ENCODE data around the gene SLC8A1. TPM values are rescaled to one million over a fixed set of nuclear protein-coding genes. Genes with fewer than 3 reads are reported as not detected.

The SLC8A1 gene
- total RNA-seq, 1 donor from 2014 or later, result 1.9 TPM

GRCh38 chr2:40197121-40197520 is 254.8 kb downstream of the SLC8A1 start:
- no peak for DNase-seq
- no peaks in the 10 kb centered on the region for H3K4me1 Mint-ChIP-seq (ENCODE audit: low read depth, unreplicated experiment)
- H3K27ac Mint-ChIP-seq (ENCODE audit: unreplicated experiment), result no peak overlapping the region
- no peak overlapping the region for H3K4me3 Mint-ChIP-seq (ENCODE audit: unreplicated experiment)
- no peaks in the 10 kb centered on the region for H3K27me3 Mint-ChIP-seq (ENCODE audit: unreplicated experiment)
- H3K36me3 Mint-ChIP-seq (ENCODE audit: unreplicated experiment), result no peaks in the 10 kb centered on the region
- H3K9me3 Mint-ChIP-seq (ENCODE audit: unreplicated experiment), result peaks cover 1% of the 10 kb centered on the region
- no peak for TF ChIP-seq CTCF (IDR thresholded peaks at IDR 0.05; ENCODE audit: partially characterized antibody, unreplicated experiment)

GRCh38 chr2:40193670-40194026 is 258.2 kb downstream of the SLC8A1 start:
- H3K36me3 Mint-ChIP-seq (ENCODE audit: unreplicated experiment), result no peaks in the 10 kb centered on the region
- no peak for DNase-seq
- no peaks in the 10 kb centered on the region for H3K4me1 Mint-ChIP-seq (ENCODE audit: low read depth, unreplicated experiment)
- no peaks in the 10 kb centered on the region for H3K27me3 Mint-ChIP-seq (ENCODE audit: unreplicated experiment)
- no peak overlapping the region for H3K4me3 Mint-ChIP-seq (ENCODE audit: unreplicated experiment)
- no peak for TF ChIP-seq CTCF (IDR thresholded peaks at IDR 0.05; ENCODE audit: partially characterized antibody, unreplicated experiment)
- no peak overlapping the region for H3K27ac Mint-ChIP-seq (ENCODE audit: unreplicated experiment)
- peaks cover 1% of the 10 kb centered on the region for H3K9me3 Mint-ChIP-seq (ENCODE audit: unreplicated experiment)

GRCh38 chr2:40192864-40193669 is 258.8 kb downstream of the SLC8A1 start:
- Mint-ChIP-seq H3K4me1 (ENCODE audit: low read depth, unreplicated experiment) (no peaks in the 10 kb centered on the region), H3K9me3 (ENCODE audit: unreplicated experiment) (peaks cover 1% of the 10 kb centered on the region), H3K4me3 (ENCODE audit: unreplicated experiment) (no peak overlapping the region), H3K27me3 (ENCODE audit: unreplicated experiment) (no peaks in the 10 kb centered on the region), H3K27ac (ENCODE audit: unreplicated experiment) (no peak overlapping the region), H3K36me3 (ENCODE audit: unreplicated experiment) (no peaks in the 10 kb centered on the region)
- DNase-seq, result no peak
- TF ChIP-seq CTCF (IDR thresholded peaks at IDR 0.05; ENCODE audit: partially characterized antibody, unreplicated experiment), result no peak

GRCh38 chr2:40190457-40190856 is 261.4 kb downstream of the SLC8A1 start:
- no peaks in the 10 kb centered on the region for H3K4me1 Mint-ChIP-seq (ENCODE audit: low read depth, unreplicated experiment)
- no peaks in the 10 kb centered on the region for H3K9me3 Mint-ChIP-seq (ENCODE audit: unreplicated experiment)
- no peaks in the 10 kb centered on the region for H3K27me3 Mint-ChIP-seq (ENCODE audit: unreplicated experiment)
- no peak for DNase-seq
- no peak overlapping the region for H3K27ac Mint-ChIP-seq (ENCODE audit: unreplicated experiment)
- H3K36me3 Mint-ChIP-seq (ENCODE audit: unreplicated experiment), result no peaks in the 10 kb centered on the region
- no peak overlapping the region for H3K4me3 Mint-ChIP-seq (ENCODE audit: unreplicated experiment)
- no peak for TF ChIP-seq CTCF (IDR thresholded peaks at IDR 0.05; ENCODE audit: partially characterized antibody, unreplicated experiment)

GRCh38 chr2:40189881-40190280 is 262.0 kb downstream of the SLC8A1 start:
- H3K4me3 Mint-ChIP-seq (ENCODE audit: unreplicated experiment), result no peak overlapping the region
- H3K36me3 Mint-ChIP-seq (ENCODE audit: unreplicated experiment), result no peaks in the 10 kb centered on the region
- no peaks in the 10 kb centered on the region for H3K9me3 Mint-ChIP-seq (ENCODE audit: unreplicated experiment)
- H3K27me3 Mint-ChIP-seq (ENCODE audit: unreplicated experiment), result no peaks in the 10 kb centered on the region
- no peak overlapping the region for H3K27ac Mint-ChIP-seq (ENCODE audit: unreplicated experiment)
- TF ChIP-seq CTCF (IDR thresholded peaks at IDR 0.05; ENCODE audit: partially characterized antibody, unreplicated experiment), result no peak
- H3K4me1 Mint-ChIP-seq (ENCODE audit: low read depth, unreplicated experiment), result no peaks in the 10 kb centered on the region
- DNase-seq, result no peak
